Astrocyte of the cerebellum (primary cell): ENCODE data around the gene SERPINC1.

Source experiments
- DNase-seq: peaks from one replicate; pipeline ENCODE4 v3.0.0-alpha.2; 2011; ENCODE audit warnings: low read depth
- H3K4me3 ChIP-seq: 2 replicates; pipeline ENCODE4 v1.5.1; 2011; ENCODE audit warnings: mild to moderate bottlenecking, low read depth, low read length, moderate library complexity
- in situ Hi-C: cut with HindIII; loops from 2 replicates; pipeline ENCODE4 v1.10.0; 2017; ENCODE audit warnings: low sequenced_read_pairs
- TF ChIP-seq, protein P1 (sequence below): IDR thresholded peaks from 2 replicates; pipeline ENCODE4 v1.5.1; 2012; ENCODE audit warnings: low read length, low read depth, moderate library complexity, mild to moderate bottlenecking; ENCODE audit errors: missing control alignments

The SERPINC1 gene

GRCh38 chr1:173916667-173917066 is 460 bp downstream of the SERPINC1 start:
- no peak overlapping the region for H3K4me3 ChIP-seq
- in situ Hi-C loops = no loop called here
- DNase-seq = no peak
- TF ChIP-seq, protein P1, sequence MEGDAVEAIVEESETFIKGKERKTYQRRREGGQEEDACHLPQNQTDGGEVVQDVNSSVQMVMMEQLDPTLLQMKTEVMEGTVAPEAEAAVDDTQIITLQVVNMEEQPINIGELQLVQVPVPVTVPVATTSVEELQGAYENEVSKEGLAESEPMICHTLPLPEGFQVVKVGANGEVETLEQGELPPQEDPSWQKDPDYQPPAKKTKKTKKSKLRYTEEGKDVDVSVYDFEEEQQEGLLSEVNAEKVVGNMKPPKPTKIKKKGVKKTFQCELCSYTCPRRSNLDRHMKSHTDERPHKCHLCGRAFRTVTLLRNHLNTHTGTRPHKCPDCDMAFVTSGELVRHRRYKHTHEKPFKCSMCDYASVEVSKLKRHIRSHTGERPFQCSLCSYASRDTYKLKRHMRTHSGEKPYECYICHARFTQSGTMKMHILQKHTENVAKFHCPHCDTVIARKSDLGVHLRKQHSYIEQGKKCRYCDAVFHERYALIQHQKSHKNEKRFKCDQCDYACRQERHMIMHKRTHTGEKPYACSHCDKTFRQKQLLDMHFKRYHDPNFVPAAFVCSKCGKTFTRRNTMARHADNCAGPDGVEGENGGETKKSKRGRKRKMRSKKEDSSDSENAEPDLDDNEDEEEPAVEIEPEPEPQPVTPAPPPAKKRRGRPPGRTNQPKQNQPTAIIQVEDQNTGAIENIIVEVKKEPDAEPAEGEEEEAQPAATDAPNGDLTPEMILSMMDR = no peak

- DNase-seq = no peak
- TF ChIP-seq, protein P1 = no peak
- in situ Hi-C loops = no loop called here
- no peak overlapping the region for H3K4me3 ChIP-seq
These were observed 1.5 kb downstream of the SERPINC1 start for GRCh38 chr1:173915596-173915995.

DNA sequence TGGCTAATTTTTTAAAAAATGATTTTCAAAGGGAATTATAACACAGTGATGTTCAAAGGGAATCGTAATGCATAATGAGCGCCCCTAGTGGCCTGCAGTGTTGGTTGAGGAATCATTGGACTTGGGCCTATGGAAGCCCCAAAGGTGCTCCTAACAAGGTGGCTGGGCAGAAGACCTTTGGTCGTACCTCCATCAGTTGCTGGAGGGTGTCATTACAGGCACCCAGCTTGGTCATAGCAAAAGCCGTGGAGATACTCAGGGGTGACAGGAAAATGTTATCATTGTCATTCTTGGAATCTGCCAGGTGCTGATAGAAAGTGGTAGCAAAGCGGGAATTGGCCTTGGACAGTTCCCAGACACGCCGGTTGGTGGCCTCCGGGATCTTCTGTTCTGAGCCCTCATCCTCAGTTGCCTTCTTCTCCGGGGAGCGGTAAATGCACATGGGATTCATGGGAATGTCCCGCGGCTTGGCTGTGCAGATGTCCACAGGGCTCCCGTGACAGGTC is 2.7 kb downstream of the SERPINC1 start:
- TF ChIP-seq, protein P1 = peak; percentile 55
- no peak for DNase-seq
- in situ Hi-C loops = no loop called here
- no peak overlapping the region for H3K4me3 ChIP-seq

DNA sequence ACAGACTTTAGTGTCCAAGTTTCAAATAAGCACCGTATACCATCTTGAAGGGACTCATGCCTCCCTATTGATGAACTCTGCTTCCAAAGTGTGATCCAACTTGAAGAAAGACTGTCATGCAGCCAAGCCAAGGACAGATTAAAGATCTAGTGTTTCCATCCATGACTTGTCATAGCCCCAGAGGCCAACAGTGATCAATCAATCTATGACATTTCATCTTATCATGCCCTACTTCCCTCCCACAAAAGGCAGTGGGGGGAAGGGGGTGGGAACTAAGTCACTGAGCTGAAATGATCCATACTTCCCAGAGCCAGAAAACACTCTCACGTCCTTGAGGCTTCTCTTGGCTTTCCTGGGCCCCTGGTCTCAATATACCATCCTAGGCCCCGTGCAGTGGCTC is 4.0 kb downstream of the SERPINC1 start:
- H3K4me3 ChIP-seq = no peak overlapping the region
- in situ Hi-C loops = no loop called here
- no peak for DNase-seq
- TF ChIP-seq, protein P1 = no peak

DNA sequence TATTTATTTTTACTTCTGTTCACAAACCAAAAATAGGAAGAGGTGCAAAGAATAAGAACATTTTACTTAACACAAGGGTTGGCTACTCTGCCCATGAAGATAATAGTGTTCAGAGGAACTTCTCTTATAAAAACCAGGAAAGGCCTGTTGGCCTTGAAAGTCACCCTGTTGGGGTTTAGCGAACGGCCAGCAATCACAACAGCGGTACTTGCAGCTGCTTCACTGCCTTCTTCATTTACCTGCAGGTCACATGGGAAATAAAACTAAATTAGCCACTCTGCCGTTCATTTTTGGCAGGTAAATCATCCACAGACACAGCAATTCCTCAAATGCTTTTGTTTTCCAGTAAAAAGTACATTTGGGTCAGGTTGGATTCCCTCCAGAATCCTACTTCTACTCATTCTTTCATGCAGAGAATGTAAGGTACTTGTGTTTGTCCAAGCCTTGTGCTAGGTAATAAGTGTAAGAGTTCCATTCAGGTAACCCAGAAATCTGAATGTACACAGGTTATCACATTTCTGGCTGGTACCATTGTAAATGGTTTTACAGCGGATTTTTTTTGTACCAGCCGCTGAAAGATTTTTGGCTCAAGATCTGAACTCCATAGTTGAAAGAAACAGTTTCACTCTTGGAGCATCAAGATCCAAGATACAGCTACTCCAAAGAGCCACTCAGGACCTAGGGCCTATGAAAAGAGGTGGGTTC is 13.1 kb downstream of the SERPINC1 start:
- in situ Hi-C loops = no loop called here
- H3K4me3 ChIP-seq = no peak overlapping the region
- DNase-seq = no peak
- TF ChIP-seq, protein P1 = no peak

GRCh38 chr1:173900992-173901391 is 16.1 kb downstream of the SERPINC1 start:
- no peak overlapping the region for H3K4me3 ChIP-seq
- no peak for DNase-seq
- TF ChIP-seq, protein P1 = no peak
- in situ Hi-C loops = no loop called here
